SH-SY5Y (cell line): ENCODE measurements around the gene MRM2.

Experiments
- GATA2 ChIP-seq: IDR thresholded peaks from 2 replicates; pipeline ENCODE4 v1.6.1; 2011; ENCODE audit warnings: mild to moderate bottlenecking, low read depth, low read length
- GATA3 ChIP-seq: IDR thresholded peaks from 2 replicates; pipeline ENCODE4 v1.6.1; 2011; ENCODE audit warnings: low read depth, mild to moderate bottlenecking, low read length, moderate library complexity

DNA sequence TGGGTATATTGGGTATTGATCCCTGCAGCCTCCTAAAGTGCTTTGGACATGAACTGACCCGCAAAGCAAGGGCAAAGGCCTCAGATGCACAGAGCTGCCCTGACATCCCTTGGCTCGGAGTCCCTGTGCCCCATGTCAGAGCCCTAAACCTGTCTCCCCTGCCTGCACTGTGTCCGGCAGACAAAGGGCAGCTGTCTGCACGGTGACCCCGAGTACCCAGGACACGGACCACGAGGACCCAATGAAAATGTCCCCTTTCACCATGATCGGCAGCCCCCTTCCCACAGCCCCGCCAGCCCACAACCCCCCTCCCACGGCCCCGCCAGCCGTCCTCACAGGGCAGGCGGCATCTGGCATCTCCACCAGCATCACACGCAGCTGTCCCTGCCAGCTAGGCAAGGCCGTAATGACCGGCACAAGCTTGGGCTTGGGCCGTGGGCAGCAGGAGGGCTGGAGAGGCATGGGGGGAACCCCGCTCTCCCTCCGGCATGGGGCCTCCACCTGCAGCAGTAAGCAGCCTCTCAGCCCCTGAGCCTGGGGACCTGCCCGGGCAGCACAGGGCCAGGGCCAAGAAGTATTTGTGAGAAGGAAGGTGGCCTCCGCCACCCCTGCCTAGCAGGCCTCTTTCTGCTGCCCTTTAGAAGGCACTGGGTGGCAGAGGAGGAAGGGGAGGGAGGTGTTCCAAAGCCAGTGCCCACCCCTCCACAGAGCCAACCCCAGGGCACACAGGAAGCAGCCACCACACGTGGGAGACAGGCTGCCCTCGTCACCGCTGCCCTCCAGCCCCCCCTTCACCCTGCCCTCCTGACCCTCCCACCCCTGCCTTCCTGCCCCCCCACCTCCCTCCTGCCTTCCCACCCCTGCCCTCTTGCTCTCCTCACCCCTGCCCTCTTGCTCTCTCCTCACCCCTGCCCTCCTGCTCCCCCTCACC is 10.1 kb upstream of the MRM2 start:
- TF ChIP-seq GATA3 (no peak), GATA2 (no peak)
